OCI-LY3 (cell line): ENCODE results near the gene LIG1.

ENCODE experiments used
- EZH2phosphoT487 ChIP-seq: fragments of 200-600 bp; shearing (Covaris generic); IDR thresholded peaks from 2 replicates; pipeline ENCODE4 v1.6.1; 2018; ENCODE audit warnings: antibody characterized with exemption, mixed run types, low read depth
- TF ChIP-seq, protein P1 (sequence below): fragments of 200-600, 300-600 bp; sonication (generic); IDR thresholded peaks from 2 replicates; pipeline ENCODE4 v1.5.1; 2014; ENCODE audit warnings: antibody characterized with exemption, low read length, low read depth

DNA sequence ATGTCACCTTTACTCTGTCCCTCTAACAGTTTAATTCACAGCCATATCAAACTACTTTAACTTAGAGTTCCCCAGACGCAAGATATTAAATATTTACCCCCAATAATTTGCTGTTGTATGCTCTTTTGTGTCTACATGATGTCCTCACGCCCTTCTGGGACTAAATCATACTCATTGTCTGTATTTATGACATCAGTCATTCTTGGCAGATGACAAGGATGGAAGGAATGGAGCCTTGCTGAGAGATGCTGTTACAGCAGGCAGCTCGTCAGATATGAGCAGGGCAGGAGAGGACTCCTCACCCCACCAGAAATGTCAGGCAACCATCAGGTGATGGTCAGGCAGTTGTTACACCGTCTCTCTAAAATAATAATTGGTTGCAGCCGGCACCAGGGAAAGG lies 43.8 kb upstream of the LIG1 start:
- TF ChIP-seq, protein P1, sequence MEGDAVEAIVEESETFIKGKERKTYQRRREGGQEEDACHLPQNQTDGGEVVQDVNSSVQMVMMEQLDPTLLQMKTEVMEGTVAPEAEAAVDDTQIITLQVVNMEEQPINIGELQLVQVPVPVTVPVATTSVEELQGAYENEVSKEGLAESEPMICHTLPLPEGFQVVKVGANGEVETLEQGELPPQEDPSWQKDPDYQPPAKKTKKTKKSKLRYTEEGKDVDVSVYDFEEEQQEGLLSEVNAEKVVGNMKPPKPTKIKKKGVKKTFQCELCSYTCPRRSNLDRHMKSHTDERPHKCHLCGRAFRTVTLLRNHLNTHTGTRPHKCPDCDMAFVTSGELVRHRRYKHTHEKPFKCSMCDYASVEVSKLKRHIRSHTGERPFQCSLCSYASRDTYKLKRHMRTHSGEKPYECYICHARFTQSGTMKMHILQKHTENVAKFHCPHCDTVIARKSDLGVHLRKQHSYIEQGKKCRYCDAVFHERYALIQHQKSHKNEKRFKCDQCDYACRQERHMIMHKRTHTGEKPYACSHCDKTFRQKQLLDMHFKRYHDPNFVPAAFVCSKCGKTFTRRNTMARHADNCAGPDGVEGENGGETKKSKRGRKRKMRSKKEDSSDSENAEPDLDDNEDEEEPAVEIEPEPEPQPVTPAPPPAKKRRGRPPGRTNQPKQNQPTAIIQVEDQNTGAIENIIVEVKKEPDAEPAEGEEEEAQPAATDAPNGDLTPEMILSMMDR: no peak
- no peak for TF ChIP-seq EZH2phosphoT487
